ENCODE results near the gene ATG16L2.

The ATG16L2 gene

DNA sequence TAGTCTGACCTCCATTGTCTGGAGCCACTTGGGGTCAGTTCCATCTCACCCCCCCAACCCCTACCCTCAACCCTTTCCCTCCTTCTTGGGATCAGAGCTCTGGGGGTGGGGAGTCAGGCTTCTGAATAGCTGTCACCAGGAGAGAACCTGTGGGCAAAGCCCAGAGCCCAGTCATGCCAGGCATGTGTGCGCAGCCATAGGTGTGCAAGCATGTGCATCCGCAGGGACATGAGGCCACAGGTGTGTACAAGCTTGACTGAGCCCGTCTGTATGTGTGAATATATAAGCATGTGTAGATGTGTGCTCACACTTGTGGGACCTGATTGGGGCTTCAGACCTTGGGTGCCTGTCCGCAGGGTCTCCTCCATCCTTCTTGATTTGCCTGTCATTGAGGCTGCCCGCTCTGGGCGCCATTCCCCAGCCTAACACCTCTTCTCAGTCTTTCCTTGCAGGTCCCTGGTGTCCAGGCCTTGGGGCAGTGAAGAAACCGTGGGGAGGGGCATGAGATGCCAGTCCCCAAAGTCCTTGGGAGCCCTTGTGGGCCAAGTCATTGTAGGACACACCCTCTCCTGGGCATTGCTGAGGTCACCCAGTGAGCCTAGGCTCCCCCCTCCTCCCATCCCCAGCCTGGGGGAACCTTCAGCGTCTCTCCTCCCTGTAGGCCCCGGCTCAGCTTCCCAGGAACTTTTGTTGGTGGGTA, 9.0 kb downstream of the ATG16L2 start:
- H2AFZ ChIP-seq (ENCODE audit: low read depth, low read length, severe bottlenecking) = no peak overlapping the region
- peak overlapping the region; percentile 65 for H3K9ac ChIP-seq (ENCODE audit: low read length)
- H3K27me3 ChIP-seq (ENCODE audit: low read length) = no peaks in the 10 kb centered on the region
- H3K36me3 ChIP-seq (ENCODE audit: low read length) = no peaks in the 10 kb centered on the region
- peak overlapping the region; percentile 47 for H3K4me3 ChIP-seq (ENCODE audit: insufficient read depth, low read length, poor library complexity, severe bottlenecking)
- H3K9me3 ChIP-seq (ENCODE audit: insufficient read depth, low read length) = no peaks in the 10 kb centered on the region
- no peak for TF ChIP-seq CTCF (IDR thresholded peaks at IDR 0.05; ENCODE audit: insufficient read depth, low read length, poor library complexity, severe bottlenecking)
- no peak for TF ChIP-seq EZH2phosphoT487 (conservative IDR thresholded peaks at IDR 0.05; ENCODE audit: low read length)
- H3K27ac ChIP-seq (ENCODE audit: low read depth, low read length) = peak overlapping the region; percentile 86
- peaks cover 34% of the 10 kb centered on the region for H3F3A ChIP-seq (ENCODE audit: insufficient read depth)
- peak overlapping the region; percentile 75 for H3K4me2 ChIP-seq (ENCODE audit: low read depth, low read length, poor library complexity, severe bottlenecking)
- H3K9me2 ChIP-seq (replicated peaks; ENCODE audit: insufficient read depth, low read length) = no peaks in the 10 kb centered on the region
- H3K79me2 ChIP-seq (ENCODE audit: insufficient read depth, low read length) = no peaks in the 10 kb centered on the region
- no peaks in the 10 kb centered on the region for H4K20me1 ChIP-seq (ENCODE audit: low read depth, low read length)

- H3K9me3 ChIP-seq (ENCODE audit: insufficient read depth, low read length) = no peaks in the 10 kb centered on the region
- peaks cover 34% of the 10 kb centered on the region for H3F3A ChIP-seq (ENCODE audit: insufficient read depth)
- no peaks in the 10 kb centered on the region for H3K27me3 ChIP-seq (ENCODE audit: low read length)
- no peak overlapping the region for H3K4me2 ChIP-seq (ENCODE audit: low read depth, low read length, poor library complexity, severe bottlenecking)
- H3K27ac ChIP-seq (ENCODE audit: low read depth, low read length) = peak overlapping the region; percentile 86
- no peak overlapping the region for H2AFZ ChIP-seq (ENCODE audit: low read depth, low read length, severe bottlenecking)
- no peak overlapping the region for H3K9ac ChIP-seq (ENCODE audit: low read length)
- no peak overlapping the region for H3K4me3 ChIP-seq (ENCODE audit: insufficient read depth, low read length, poor library complexity, severe bottlenecking)
- no peaks in the 10 kb centered on the region for H3K36me3 ChIP-seq (ENCODE audit: low read length)
- H3K79me2 ChIP-seq (ENCODE audit: insufficient read depth, low read length) = no peaks in the 10 kb centered on the region
- no peak for TF ChIP-seq CTCF (IDR thresholded peaks at IDR 0.05; ENCODE audit: insufficient read depth, low read length, poor library complexity, severe bottlenecking)
- no peak for TF ChIP-seq EZH2phosphoT487 (conservative IDR thresholded peaks at IDR 0.05; ENCODE audit: low read length)
- H3K9me2 ChIP-seq (replicated peaks; ENCODE audit: insufficient read depth, low read length) = no peaks in the 10 kb centered on the region
- no peaks in the 10 kb centered on the region for H4K20me1 ChIP-seq (ENCODE audit: low read depth, low read length)
Measured at GRCh38 chr11:72824020-72824419, 9.8 kb downstream of the ATG16L2 start.

GRCh38 chr11:72824811-72825505, 10.7 kb downstream of the ATG16L2 start:
- H3K27me3 ChIP-seq (ENCODE audit: low read length) = no peaks in the 10 kb centered on the region
- H3K4me3 ChIP-seq (ENCODE audit: insufficient read depth, low read length, poor library complexity, severe bottlenecking) = no peak overlapping the region
- H3K9me2 ChIP-seq (replicated peaks; ENCODE audit: insufficient read depth, low read length) = no peaks in the 10 kb centered on the region
- H3K9ac ChIP-seq (ENCODE audit: low read length) = no peak overlapping the region
- H3K27ac ChIP-seq (ENCODE audit: low read depth, low read length) = 0 out of 2 replicates have a peak overlapping the region, but pooled peaks have one; percentile 1
- H4K20me1 ChIP-seq (ENCODE audit: low read depth, low read length) = no peaks in the 10 kb centered on the region
- H3K36me3 ChIP-seq (ENCODE audit: low read length) = no peaks in the 10 kb centered on the region
- H3F3A ChIP-seq (ENCODE audit: insufficient read depth) = peaks cover 34% of the 10 kb centered on the region
- TF ChIP-seq EZH2phosphoT487 (conservative IDR thresholded peaks at IDR 0.05; ENCODE audit: low read length) (no peak), CTCF (IDR thresholded peaks at IDR 0.05; ENCODE audit: insufficient read depth, low read length, poor library complexity, severe bottlenecking) (no peak)
- H3K9me3 ChIP-seq (ENCODE audit: insufficient read depth, low read length) = no peaks in the 10 kb centered on the region
- H3K4me2 ChIP-seq (ENCODE audit: low read depth, low read length, poor library complexity, severe bottlenecking) = no peak overlapping the region
- no peaks in the 10 kb centered on the region for H3K79me2 ChIP-seq (ENCODE audit: insufficient read depth, low read length)
- H2AFZ ChIP-seq (ENCODE audit: low read depth, low read length, severe bottlenecking) = no peak overlapping the region
